ENCODE measurements around the gene EMILIN3.

Gene EMILIN3

GRCh38 chr20:41366546-41367392 lies at the start of gene EMILIN3:
TSS of gene EMILIN3 (minus strand) at chr20:41366818. CDS start at chr20:41366634, 184 bp downstream.
- DNase-seq (ENCODE audit: low read depth in 2 of 2): no peak

- DNase-seq (ENCODE audit: low read depth in 2 of 2): no peak
Measured at GRCh38 chr20:41415191-41415590, 48.6 kb upstream of the EMILIN3 start.

GRCh38 chr20:41413169-41413568 lies 46.6 kb upstream of the EMILIN3 start:
- no peak for DNase-seq (ENCODE audit: low read depth in 2 of 2)

- DNase-seq (ENCODE audit: low read depth in 2 of 2): no peak
Measured at GRCh38 chr20:41412324-41413120, 45.9 kb upstream of the EMILIN3 start.

- no peak for DNase-seq (ENCODE audit: low read depth in 2 of 2)
Measured at GRCh38 chr20:41411391-41411847, 44.8 kb upstream of the EMILIN3 start.

- DNase-seq (ENCODE audit: low read depth in 2 of 2): no peak
Measured at GRCh38 chr20:41408986-41409385, 42.4 kb upstream of the EMILIN3 start.

GRCh38 chr20:41408156-41408794 lies 41.7 kb upstream of the EMILIN3 start:
- DNase-seq (ENCODE audit: low read depth in 2 of 2): no peak

- DNase-seq (ENCODE audit: low read depth in 2 of 2): no peak
Measured at GRCh38 chr20:41407607-41408006, 41.0 kb upstream of the EMILIN3 start.

- DNase-seq (ENCODE audit: low read depth in 2 of 2): no peak
Measured at GRCh38 chr20:41406896-41407444, 40.4 kb upstream of the EMILIN3 start.

GRCh38 chr20:41406353-41406752 lies 39.7 kb upstream of the EMILIN3 start:
- DNase-seq (ENCODE audit: low read depth in 2 of 2): no peak

GRCh38 chr20:41405436-41405835 lies 38.8 kb upstream of the EMILIN3 start:
- no peak for DNase-seq (ENCODE audit: low read depth in 2 of 2)

GRCh38 chr20:41403604-41404003 lies 37.0 kb upstream of the EMILIN3 start:
- no peak for DNase-seq (ENCODE audit: low read depth in 2 of 2)

- no peak for DNase-seq (ENCODE audit: low read depth in 2 of 2)
Measured at GRCh38 chr20:41398408-41398807, 31.8 kb upstream of the EMILIN3 start.

GRCh38 chr20:41395667-41396664 lies 29.3 kb upstream of the EMILIN3 start:
- no peak for DNase-seq (ENCODE audit: low read depth in 2 of 2)

GRCh38 chr20:41394931-41395666 lies 28.5 kb upstream of the EMILIN3 start:
- DNase-seq (ENCODE audit: low read depth in 2 of 2): no peak

- no peak for DNase-seq (ENCODE audit: low read depth in 2 of 2)
Measured at GRCh38 chr20:41394081-41394480, 27.5 kb upstream of the EMILIN3 start.

GRCh38 chr20:41393705-41394066 lies 27.1 kb upstream of the EMILIN3 start:
- no peak for DNase-seq (ENCODE audit: low read depth in 2 of 2)

GRCh38 chr20:41392871-41393704 lies 26.5 kb upstream of the EMILIN3 start:
- DNase-seq (ENCODE audit: low read depth in 2 of 2): no peak

GRCh38 chr20:41392295-41392694 lies 25.7 kb upstream of the EMILIN3 start:
- DNase-seq (ENCODE audit: low read depth in 2 of 2): no peak
